Measurements from ENCODE around the gene OSBPL7. TPM values are rescaled to one million over a fixed set of nuclear protein-coding genes. Genes with fewer than 3 reads are reported as not detected.

The OSBPL7 gene
- total and polyA plus RNA-seq, 2 donors from 2014 or later = 5.3 to 21.2 TPM

GRCh38 chr17:47816947-47817346, 4.6 kb downstream of the OSBPL7 start:
- Histone ChIP-seq H3K4me1 (ENCODE audit: control insufficient read depth in 2 of 3, insufficient read depth in 2 of 3, low read depth in 1 of 3, low read length in 3 of 3) (peaks cover 0 to 6% (median 0%) of the 10 kb centered on the region in 3 donors), H3K27ac (ENCODE audit: low read depth in 2 of 2, low read length in 2 of 2) (no peak overlapping the region), H3K36me3 (ENCODE audit: control insufficient read depth in 2 of 3, insufficient read depth in 3 of 3, low read length in 3 of 3) (peaks cover 0 to 17% (median 4%) of the 10 kb centered on the region in 3 donors), H3K9ac (ENCODE audit: low read length in 3 of 3) (no peak overlapping the region), H3K27me3 (ENCODE audit: control insufficient read depth, insufficient read depth, low read length) (no peaks in the 10 kb centered on the region), H3K4me3 (ENCODE audit: low read length in 3 of 3) (no peak overlapping the region), H3K9me3 (ENCODE audit: control insufficient read depth in 2 of 3, insufficient read depth in 1 of 3, low read length in 3 of 3) (no peaks in the 10 kb centered on the region)
- DNase-seq (no peak), FAIRE-seq (no peak)
- intact Hi-C loops (cut with DNase I) = no loop called here
- TF ChIP-seq CTCF (IDR thresholded peaks at IDR 0.05; ENCODE audit: borderline replicate concordance, extremely low read depth, insufficient read depth) = no peak

GRCh38 chr17:47816111-47816735, 5.4 kb downstream of the OSBPL7 start:
- Histone ChIP-seq H3K4me1 (ENCODE audit: control insufficient read depth in 2 of 3, insufficient read depth in 2 of 3, low read depth in 1 of 3, low read length in 3 of 3) (peaks cover 0 to 6% (median 0%) of the 10 kb centered on the region in 3 donors), H3K4me3 (ENCODE audit: low read length in 3 of 3) (no peak overlapping the region), H3K9me3 (ENCODE audit: control insufficient read depth in 2 of 3, insufficient read depth in 1 of 3, low read length in 3 of 3) (no peaks in the 10 kb centered on the region), H3K27me3 (ENCODE audit: control insufficient read depth, insufficient read depth, low read length) (no peaks in the 10 kb centered on the region), H3K27ac (ENCODE audit: low read depth in 2 of 2, low read length in 2 of 2) (no peak overlapping the region), H3K9ac (ENCODE audit: low read length in 3 of 3) (no peak overlapping the region), H3K36me3 (ENCODE audit: control insufficient read depth in 2 of 3, insufficient read depth in 3 of 3, low read length in 3 of 3) (peaks cover 0 to 17% (median 4%) of the 10 kb centered on the region in 3 donors)
- intact Hi-C loops (cut with DNase I) = no loop called here
- FAIRE-seq = no peak
- DNase-seq = peak in 1 of 5 donors; percentile 27
- TF ChIP-seq CTCF (IDR thresholded peaks at IDR 0.05; ENCODE audit: borderline replicate concordance, extremely low read depth, insufficient read depth) = no peak

- no peak for TF ChIP-seq CTCF (IDR thresholded peaks at IDR 0.05; ENCODE audit: borderline replicate concordance, extremely low read depth, insufficient read depth)
- no peaks in the 10 kb centered on the region for H3K4me1 ChIP-seq (ENCODE audit: control insufficient read depth in 2 of 3, insufficient read depth in 2 of 3, low read depth in 1 of 3, low read length in 3 of 3)
- peaks cover 0 to 19% (median 4%) of the 10 kb centered on the region in 3 donors for H3K36me3 ChIP-seq (ENCODE audit: control insufficient read depth in 2 of 3, insufficient read depth in 3 of 3, low read length in 3 of 3)
- H3K9ac ChIP-seq (ENCODE audit: low read length in 3 of 3) = no peak overlapping the region
- no peak overlapping the region for H3K27ac ChIP-seq (ENCODE audit: low read depth in 2 of 2, low read length in 2 of 2)
- H3K4me3 ChIP-seq (ENCODE audit: low read length in 3 of 3) = no peak overlapping the region
- H3K27me3 ChIP-seq (ENCODE audit: control insufficient read depth, insufficient read depth, low read length) = no peaks in the 10 kb centered on the region
- no peaks in the 10 kb centered on the region for H3K9me3 ChIP-seq (ENCODE audit: control insufficient read depth in 2 of 3, insufficient read depth in 1 of 3, low read length in 3 of 3)
- intact Hi-C loops (cut with DNase I) = no loop called here
- FAIRE-seq = no peak
- peak in 1 of 5 donors; percentile 9 for DNase-seq
Measured at GRCh38 chr17:47815106-47815918, 6.3 kb downstream of the OSBPL7 start.

Data from kidney (tissue), 14 donors.